Myocyte (in vitro differentiated cells): Measurements from ENCODE around the gene TMEM254. TPM values are rescaled to one million over a fixed set of nuclear protein-coding genes. Genes with fewer than 3 reads are reported as not detected.
"Not testable (repeated sequence)": the region's sequence is repeated elsewhere in the genome, so short reads cannot be mapped to it uniquely, and the experiment has no call there.

Source experiments
- DNase-seq: peaks from one replicate; pipeline ENCODE4 v3.0.0-alpha.2; 2012; ENCODE audit warnings: low read depth
- total RNA-seq: library from RNA; depleted of rRNA; stranded (reverse); fragments of >200 nt; gene quantifications from 2 replicates; pipeline ENCODE4 v1.2.3, GENCODE V29; 2014

Gene TMEM254
- total RNA-seq, 1 donor from 2014 or later = 7.4 TPM

- DNase-seq = no peak
Measured at GRCh38 chr10:80075781-80076180, 2.7 kb upstream of the TMEM254 start.

DNA sequence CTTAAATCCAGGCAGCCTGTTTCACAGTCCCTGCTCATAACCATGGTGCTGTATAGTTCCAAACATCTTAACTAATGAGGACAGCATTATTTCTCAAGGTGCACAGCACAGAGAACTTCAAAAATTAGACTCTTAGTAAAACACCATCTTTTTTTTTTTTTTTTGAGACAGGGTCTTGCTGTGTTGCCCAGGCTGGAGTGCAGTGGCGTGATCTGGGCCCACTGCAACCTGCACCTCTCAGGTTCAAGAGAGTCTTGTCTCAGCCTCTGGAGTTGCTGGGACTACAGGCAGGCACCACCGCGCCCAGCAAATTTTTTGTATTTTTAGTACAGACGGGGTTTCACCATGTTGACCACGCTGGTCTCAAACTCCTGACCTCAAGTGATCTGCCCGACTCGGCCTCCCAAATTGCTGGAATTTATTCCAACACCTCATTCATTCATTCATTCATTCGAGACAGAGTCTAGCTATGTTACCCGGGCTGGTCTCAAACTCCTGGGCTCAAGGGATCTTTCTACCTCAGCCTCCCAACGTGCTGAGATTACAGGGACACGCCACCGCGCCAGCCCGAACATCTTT is 507 bp upstream of the TMEM254 start:
- DNase-seq = no peak

DNA sequence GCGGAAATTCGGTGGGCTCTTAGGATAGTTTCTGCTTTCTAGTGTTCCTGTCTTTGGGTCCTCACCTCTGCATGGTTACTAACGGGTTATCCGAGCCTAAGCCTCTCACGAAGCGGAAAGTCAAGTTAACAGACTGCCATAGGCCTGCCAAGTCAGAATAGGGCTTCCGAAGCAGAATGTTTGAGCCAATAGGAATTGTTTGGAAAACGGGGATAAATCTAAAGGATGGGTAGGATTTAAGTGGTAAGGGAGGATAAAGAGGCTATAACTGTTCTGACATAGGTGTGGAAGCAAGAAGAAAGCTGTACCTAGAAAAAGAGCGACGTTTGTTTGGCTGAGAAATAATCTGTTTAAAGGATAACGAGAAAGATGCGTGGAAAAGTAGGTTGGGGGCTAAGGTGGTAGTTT is 851 bp downstream of the TMEM254 start:
- no peak for DNase-seq

DNA sequence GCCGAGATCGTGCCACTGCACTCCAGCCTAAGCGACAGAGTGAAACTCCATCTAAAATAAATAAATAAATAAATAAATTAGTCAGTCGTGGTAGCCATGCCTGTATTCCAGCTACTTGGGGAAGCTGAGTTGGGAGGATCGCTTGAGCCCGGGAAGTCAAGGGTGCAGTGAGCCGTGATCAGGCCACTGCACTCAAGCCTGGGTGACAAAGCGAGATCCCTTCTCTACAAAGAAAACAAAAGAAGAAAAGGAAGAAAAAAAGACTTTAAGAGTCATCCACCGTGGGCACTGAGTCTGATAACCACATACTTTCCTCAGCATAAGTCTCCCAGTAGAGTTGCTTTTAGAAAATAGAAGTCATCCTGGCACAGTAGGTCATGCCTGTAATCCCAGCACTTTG is 2.6 kb downstream of the TMEM254 start:
- no peak for DNase-seq

DNA sequence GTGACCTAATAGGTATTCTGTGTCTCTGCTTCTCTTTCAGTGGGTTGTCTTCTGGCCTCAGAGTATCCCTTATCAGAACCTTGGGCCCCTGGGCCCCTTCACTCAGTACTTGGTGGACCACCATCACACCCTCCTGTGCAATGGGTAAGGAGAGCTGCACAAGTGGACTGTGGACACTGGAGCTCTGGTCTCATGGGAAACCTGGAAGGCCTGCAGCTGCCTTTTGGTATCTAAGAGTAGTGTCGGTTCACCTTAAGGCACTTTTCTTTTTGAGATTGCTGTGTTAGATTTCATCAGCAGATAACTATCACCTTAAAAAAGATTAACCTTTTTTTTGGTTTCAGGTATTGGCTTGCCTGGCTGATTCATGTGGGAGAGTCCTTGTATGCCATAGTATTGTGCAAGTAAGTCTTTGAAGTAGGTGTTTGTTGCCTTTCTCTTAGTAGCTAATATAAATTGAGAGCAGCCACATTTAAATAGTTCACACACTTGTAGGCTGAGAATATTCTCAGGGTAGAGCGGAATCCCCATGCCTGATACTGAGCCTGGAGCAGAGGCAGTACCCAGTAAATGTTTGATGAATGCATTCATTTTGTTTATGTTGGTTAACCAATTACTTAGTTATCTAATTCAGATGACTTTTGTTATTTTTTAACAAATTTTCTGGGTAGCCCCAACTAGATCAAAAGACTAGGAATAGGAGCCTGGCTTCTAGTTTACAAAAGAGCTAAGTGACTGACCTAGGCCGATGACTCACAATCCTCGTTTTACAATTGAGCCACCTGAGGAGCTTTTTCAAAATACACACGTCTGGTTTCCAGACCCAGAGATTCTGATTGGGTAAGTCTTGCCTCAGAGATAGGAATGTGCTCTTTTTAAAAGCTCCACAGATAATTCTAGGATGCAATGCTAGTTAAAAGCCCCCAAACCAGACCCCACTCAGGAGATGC is 3.6 kb downstream of the TMEM254 start:
- DNase-seq = no peak

GRCh38 chr10:80090121-80090520 is 11.7 kb downstream of the TMEM254 start:
- peak; percentile 42 for DNase-seq

DNA sequence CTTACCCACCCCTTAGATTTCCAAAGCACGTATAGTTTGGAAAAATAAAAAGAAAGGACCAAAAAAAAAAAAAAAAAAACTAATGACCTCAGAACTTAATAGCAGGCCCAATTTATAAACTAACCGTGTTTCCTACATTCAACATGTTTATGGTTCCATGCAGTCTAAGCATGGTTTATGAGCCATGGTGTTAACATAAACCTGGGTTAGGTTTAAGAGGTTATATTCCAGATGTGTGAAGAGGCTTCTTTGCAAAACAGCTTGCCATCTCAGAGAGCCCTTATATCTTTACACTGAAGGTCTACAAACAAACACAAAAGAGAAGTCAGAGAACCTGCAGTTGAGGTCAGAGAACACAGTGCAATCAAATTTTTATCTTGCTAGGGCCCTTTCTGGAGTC is 15.8 kb downstream of the TMEM254 start:
- DNase-seq = no peak

DNA sequence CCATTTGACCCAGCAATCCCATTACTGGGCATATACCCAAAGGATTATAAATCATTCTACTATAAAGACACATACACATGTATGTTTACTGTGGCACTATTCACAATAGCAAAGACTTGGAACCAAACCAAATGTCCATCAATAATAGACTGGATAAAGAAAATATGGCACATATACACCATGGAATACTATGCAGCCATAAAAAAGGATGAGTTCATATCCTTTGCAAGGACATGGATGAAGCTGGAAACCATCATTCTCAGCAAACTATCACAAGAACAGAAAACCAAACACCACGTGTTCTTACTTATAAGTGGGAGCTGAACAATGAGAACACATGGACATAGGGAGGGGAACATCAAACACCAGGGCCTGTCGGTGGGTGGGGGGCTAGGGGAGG is 19.8 kb downstream of the TMEM254 start:
- not testable (repeated sequence) for DNase-seq

- not testable (repeated sequence) for DNase-seq
Measured at GRCh38 chr10:80099295-80099694, 20.8 kb downstream of the TMEM254 start.

DNA sequence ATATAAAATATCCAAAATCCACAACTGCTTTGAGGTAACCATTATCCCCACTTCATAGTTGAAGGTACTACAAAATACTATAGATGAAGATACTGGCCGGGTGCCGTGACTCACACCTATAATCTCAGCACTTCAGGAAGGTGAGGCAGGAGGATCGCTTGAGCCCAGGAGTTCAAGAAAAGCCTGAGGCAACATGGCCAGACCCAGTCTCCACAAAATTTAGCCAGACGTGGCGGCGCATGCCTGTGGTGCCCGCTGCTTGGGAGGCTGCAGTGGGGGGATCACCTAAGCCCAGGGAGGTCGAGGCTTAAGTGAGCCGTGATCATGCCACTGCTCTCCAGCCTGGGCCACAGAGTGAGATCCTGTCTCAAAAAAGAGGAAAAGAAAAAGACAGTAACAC is 21.7 kb downstream of the TMEM254 start:
- no peak for DNase-seq

- no peak for DNase-seq
Measured at GRCh38 chr10:80100861-80101695, 22.6 kb downstream of the TMEM254 start.

DNA sequence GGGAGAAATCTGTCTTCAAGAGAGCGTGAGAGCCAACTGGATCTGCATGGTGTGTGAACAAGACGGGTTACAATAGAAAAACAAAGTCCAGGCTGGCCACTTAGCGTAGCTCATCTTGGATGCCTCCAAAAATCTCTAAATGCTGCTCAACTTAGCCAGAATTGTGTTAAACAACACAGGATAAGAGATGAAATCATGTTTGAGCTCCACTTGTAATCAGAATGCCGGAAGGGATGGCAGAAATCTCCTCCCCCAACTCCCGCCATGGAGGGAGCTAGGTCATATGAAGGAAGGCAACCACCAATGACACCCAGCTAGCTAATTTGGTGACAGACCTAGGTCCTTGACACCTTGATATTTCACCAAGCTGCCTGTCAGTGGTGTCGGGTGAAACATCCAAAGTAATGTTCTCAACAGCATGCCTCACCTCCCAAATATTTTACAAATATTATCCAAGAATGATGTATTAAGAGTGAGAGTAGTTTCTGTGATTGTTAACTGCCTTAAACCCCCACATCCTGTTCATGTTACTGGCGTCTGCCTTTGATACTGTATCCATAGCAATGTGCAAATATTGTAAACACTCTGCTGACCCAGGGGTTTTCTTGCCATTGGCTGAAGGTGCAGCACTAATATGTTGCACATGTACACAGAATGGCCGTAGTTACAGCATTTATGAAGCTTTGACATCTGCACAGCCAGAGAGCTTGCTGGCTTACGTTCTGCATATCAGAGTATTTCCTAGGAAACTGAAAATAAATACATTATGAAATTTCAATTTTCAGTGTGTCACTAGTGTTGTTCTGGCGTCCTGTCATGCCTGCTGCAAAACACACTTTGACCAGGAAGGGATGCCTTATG is 25.8 kb downstream of the TMEM254 start:
- DNase-seq = peak; percentile 10

DNA sequence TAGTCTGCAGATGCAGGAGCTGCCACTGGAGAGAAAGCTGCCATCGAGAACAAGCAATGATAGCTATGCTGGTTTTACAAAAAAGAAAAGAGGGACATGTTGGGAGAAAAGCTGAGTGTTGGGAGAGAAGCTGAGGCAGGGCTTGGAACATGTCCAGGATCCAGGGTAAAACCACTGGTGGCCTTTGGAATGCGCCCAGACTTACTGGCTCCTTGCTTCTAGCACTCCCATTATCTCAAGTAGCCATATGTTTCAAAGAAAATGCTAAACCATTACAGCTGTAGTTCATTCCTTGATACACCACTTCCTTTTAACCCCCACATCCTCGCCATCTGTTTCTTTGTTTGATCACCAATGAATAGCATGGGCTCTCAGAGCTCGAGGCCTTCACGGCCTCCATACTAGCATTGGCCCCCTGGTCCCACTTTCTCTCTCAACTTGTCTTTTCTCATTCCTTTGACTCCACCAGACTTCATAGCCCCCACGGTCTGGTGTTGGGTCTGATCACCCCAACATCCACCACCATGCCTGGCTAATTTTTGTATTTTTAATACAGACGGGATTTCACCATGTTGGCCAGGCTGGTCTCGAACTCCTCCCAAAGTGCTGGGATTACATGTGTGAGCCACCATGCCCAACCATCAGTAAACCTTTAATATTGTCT is 30.2 kb downstream of the TMEM254 start:
- no peak for DNase-seq

- no peak for DNase-seq
Measured at GRCh38 chr10:80110986-80111385, 32.5 kb downstream of the TMEM254 start.

GRCh38 chr10:80118669-80119068 is 40.2 kb downstream of the TMEM254 start:
- no peak for DNase-seq

DNA sequence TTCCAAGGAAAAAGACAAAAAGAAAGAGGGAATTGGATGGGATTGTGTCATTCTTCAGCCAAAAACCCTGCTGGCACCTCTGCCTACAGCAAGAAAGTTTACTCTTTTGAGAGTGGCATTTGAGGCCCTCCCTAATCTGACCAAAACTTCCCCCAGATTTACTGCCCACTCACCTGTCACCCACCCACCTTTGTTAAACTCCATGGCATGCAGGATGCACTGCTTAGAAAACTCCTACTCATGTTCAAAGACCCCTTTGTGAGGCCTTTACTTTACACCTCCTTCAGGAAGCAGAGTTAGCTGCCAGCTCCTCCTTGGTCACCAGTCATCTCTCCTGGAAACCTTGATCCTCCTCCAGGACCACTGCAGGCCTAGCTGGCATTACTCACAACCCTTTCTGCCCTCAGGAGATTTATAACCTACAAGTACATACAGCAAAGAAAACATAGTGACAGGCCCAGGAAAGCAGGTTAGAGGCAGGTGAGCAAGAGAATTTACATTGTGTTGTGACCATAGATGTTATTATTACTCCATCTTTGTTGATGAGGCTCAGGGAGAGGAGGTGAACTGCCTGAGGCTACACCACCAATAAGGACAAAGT is 43.7 kb downstream of the TMEM254 start:
- no peak for DNase-seq

- DNase-seq = no peak
Measured at GRCh38 chr10:80122746-80123145, 44.3 kb downstream of the TMEM254 start.

DNA sequence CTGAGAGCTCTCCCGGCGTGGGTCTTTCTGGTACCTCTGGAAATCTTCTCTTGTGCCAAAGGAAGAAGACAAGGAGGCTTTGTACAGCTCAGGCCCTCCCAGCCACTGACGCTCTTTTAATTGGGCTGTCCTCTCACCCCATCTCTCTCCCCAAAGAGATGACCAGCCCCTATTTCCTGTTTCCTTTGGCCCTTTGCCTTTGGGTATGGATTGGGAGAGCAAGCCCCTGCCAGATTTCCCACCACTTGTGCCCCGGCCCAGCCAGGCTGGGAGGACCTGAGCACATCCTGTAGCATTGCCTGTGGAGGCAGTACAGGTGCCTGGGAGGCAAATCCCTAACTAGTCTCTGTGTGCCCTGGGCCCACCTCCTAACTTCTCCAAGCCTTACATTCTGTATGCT is 48.4 kb downstream of the TMEM254 start:
- DNase-seq = no peak

DNA sequence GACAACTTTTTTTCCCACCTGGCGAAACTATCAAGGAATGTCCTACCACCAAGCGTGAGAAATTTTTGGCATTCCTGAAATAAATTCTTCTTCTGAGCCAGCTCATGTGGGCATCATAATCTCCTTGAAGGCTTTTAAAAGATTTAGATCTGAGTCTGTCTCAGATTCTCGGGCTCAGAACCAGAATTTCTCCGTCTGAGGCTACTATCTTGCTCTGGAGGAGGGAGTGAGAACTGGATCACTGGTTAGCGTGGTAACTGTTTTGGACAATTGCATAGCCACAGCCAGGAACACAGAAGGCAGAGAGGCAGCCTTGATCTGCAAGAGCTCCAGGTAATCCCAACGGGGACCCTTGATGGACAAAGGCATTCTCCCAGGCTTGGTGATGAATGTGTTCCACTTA is 53.0 kb downstream of the TMEM254 start:
- no peak for DNase-seq
